ENCODE measurements around the gene CDHR2.
"Not testable (repeated sequence)": the region's sequence is repeated elsewhere in the genome, so short reads cannot be mapped to it uniquely, and the experiment has no call there.

The CDHR2 gene

GRCh38 chr5:176575066-176575465 is 25.9 kb downstream of the CDHR2 start:
- DNase-seq, result no peak

GRCh38 chr5:176575488-176576422 is 26.6 kb downstream of the CDHR2 start:
- DNase-seq, result no peak

GRCh38 chr5:176577312-176578176 is 28.4 kb downstream of the CDHR2 start:
- DNase-seq, result no peak

DNA sequence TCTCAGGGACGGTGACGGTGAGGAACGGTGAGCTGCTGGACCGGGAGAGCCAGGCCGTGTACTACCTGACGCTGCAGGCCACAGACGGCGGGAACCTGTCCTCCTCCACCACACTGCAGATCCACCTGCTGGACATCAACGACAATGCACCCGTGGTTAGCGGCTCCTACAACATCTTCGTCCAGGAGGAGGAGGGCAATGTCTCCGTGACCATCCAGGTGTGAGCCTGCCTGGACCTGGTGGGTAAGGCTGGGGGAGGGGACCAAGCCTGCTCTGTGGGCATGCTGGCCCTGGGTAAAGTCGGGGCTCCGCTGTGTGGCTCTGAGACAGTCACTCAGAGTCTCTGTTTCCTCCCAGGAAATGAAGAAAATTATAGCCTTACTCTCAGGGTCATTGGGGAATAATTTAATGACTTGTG is 29.3 kb downstream of the CDHR2 start:
- peak; percentile 52 for DNase-seq

GRCh38 chr5:176579323-176579722 is 30.2 kb downstream of the CDHR2 start:
- no peak for DNase-seq

GRCh38 chr5:176581361-176581760 is 32.2 kb downstream of the CDHR2 start:
- DNase-seq, result no peak

DNA sequence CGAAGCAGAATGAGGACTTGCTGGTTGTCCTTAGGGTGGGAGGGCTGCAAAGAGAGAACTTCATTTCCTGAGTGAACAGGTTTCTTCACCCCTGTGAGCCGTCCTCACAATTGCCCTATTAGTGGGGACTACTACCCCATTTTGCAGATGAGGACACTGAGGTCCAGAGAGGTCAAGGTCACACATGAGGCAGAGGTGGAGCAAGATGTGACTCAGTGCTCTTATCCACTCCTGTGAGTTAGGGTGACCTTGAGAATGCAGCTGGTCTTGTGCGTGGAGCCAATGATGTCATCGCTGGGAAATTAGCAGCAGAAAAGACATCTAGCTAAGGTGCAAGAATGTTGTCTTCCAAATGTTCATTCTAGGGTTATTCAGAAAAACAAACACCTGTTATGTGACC is 33.9 kb downstream of the CDHR2 start:
- no peak for DNase-seq

DNA sequence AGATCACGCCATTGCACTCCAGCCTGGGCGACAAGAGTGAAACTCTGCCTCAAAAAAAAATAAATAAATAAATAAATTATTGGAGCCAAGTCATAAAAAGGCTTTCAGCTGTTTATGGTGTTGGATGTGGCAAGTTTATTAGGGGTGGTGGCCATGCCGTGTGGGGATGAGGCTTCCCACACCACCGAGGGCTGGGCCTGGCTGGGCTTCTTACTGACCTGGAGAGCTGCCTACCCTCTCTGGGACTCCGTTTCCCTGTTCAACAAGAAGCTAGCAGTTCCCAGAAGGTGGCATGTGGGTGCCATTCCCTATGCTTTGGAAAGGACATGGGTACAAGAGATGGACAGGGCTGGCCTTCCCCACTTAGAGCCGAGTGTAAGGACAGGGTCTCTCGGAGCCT is 38.3 kb downstream of the CDHR2 start:
- no peak for DNase-seq

DNA sequence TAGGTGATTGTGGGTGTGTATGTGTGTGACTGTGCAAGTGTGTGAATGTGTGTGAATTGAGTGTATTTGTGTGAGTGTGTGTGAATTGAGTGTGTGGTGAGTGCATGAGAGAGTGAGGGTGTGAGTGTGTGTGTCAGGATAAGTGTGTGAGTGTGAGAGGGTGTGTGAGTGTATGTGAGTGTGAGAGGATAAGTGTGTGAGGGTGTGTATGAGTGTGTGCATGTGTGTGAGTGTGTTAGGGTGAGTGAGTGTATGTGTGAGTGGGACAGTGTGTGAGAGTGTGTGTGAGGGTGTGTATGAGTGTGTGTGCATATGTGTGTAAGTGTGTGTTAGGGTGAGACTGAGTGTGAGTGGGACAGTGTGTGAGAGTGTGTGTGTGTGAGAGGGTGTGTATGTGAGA is 39.2 kb downstream of the CDHR2 start:
- no peak for DNase-seq

- DNase-seq, result no peak
These were observed 40.1 kb downstream of the CDHR2 start for GRCh38 chr5:176589039-176589769.

DNA sequence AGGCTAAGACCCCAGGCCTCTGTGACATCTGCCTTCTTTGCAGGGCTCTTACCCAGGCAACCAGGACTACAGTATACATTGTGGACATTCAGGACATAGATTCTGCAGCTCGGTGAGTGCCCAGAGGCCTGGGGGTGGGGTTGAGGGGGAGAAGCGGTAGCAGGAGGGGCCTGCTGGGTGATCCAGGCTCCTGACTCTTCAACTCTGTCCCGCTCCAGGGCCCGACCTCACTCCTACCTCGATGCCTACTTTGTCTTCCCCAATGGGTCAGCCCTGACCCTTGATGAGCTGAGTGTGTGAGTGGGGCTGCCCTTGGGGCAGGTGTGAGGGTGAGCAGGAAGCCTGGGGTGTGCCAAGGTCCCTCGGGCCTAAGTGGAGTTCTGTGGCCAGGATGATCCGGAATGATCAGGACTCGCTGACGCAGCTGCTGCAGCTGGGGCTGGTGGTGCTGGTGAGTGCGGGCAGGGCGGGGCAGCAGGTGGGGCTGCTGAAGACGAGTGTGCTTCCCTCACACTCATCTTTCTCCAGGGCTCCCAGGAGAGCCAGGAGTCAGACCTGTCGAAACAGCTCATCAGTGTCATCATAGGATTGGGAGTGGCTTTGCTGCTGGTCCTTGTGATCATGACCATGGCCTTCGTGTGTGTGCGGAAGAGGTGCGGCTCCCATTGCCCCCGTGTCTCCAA is 41.0 kb downstream of the CDHR2 start:
- no peak for DNase-seq

DNA sequence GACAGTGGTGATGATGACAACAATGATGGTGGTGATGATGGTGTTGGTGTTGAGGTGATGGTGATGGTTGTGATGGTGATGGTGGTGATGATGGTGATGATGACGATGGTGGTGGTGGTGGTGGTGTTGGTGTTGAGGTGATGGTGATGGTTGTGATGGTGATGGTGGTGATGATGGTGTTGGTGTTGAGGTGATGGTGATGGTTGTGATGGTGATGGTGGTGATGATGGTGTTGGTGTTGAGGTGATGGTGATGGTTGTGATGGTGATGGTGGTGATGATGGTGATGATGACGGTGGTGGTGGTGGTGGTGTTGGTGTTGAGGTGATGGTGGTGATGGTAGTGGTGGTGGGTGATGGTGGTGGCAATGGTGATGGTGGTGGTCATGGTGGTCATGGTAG is 42.5 kb downstream of the CDHR2 start:
- DNase-seq, result not testable (repeated sequence)

GRCh38 chr5:176592573-176592972 is 43.4 kb downstream of the CDHR2 start:
- DNase-seq, result no peak

DNA sequence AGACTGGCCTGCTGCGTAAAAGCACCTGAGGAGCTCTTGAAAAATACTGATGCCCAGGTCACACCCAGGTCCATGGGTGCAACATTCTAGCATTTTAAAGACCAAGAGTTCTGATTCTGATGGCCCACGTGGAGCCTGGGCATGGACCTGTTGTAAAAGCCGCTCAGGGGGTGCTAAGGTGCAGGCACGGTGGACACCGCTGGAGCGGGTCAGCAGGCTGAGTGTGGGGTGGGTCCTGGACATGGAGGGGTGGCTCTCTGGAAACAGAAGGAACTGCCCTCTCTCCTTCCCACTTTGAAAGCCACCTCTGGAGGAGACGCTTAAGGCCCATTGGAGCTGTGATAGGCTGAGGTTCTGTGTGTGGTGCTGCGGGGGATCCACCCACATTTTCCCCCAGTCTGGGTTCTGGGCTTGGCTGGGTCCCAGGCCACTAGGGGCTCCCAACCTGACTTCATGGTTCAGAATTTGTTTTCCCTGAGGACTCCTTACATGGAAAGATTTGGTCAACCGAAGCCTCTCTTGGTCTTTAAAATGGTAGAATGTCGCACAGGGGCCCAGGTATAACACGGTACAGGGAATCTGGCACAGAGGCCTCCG is 44.2 kb downstream of the CDHR2 start:
- DNase-seq, result no peak

DNA sequence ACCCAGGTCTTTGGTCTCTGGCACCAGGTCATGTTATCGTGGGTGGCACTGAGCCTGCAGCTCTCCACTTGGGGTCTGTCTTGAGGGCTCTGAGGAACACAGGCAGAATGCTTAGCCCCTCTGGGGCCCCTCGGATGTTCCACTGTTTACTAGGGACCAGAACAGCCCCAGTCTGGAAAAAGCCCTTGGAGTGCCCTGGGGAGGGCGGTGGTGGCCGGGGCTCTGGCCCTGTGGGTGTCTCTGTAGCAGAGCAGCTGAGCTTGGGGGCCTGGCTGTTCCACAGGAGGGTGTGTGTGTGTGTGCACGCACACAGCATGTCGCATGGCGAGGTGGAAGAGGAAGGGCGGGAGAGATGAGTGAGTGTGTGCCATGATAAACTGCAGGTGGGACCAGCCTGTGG is 45.4 kb downstream of the CDHR2 start:
- DNase-seq, result no peak

DNA sequence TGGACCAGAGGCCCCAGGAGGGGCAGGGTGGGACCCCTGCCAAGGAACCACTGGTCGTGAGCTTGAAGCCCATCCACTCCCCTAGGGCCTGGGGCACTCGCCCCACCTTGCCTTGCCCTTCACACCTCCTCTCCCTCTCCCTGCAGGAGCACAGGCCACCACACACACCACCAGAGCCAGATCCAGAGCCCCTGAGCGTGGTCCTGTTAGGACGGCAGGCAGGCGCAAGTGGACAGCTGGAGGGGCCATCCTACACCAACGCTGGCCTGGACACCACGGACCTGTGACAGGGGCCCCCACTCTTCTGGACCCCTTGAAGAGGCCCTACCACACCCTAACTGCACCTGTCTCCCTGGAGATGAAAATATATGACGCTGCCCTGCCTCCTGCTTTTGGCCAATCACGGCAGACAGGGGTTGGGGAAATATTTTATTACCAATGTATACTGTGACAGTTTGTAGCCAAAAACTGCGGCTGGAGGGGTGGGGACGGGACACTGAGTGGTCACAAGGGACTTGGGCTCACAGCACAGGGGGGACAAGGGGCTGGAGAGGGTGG is 46.3 kb downstream of the CDHR2 start:
- no peak for DNase-seq

- no peak for DNase-seq
These were observed 47.0 kb downstream of the CDHR2 start for GRCh38 chr5:176596069-176596644.

DNA sequence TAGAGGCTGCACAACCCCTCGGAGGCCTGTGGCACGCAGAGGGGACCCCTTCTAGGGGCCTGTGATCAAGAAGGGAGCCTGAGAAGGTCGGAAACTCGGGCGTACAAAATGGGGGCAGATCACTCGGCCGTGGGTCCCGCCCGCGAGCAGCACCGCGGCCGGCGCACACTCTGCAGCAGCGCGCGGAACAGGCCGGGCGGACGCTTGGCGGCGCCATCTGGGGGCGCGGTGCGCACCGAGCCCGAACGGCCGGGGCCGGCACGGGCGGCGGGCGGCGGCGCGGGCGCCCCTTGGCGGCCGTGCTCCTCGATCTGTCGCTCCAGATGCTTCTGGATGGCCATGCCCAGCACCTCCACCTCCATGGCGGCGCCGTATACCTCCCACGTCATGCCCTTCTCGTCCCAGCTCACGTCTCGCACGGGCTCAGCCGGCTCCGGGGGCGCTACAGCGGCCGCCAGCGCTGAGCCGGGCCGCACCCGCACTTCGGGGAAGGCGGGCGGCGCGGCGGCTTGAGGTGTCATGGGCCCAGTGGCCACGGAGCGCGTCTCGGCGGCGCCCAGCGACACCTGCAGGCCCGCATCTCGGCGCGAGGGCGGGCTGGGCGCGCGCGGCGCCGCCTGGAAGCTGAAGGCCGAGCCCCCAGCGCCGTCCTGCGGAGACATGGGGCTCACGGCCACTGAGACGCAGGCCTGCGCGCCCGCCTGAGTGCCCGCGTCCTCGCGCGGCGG is 47.7 kb downstream of the CDHR2 start:
- DNase-seq, result no peak

GRCh38 chr5:176597417-176598389 is 48.6 kb downstream of the CDHR2 start:
- DNase-seq, result no peak

Data from NCI-H526 treated with DMSO at 0.1 percent for 48 hours (cell line).